Gastrocnemius medialis (tissue), 4 donors: Measurements from ENCODE around the gene CBLIF.

Source experiments
- CTCF ChIP-seq, 5 experiments: fragments of 450-650 bp in 3 of 5; fragments of 200-600 bp in 2 of 5; sonication (generic) in 2 of 5; IDR thresholded peaks in 4 of 5; conservative IDR thresholded peaks in 1 of 5; 1 replicate in 4 of 5; 2 replicates in 1 of 5; pipeline ENCODE4 v1.5.1; 2016 to 2019; ENCODE audit warnings: antibody characterized with exemption in 5 of 5, mild to moderate bottlenecking in 3 of 5, moderate library complexity in 3 of 5
- POLR2A ChIP-seq, 2 donors: fragments of 450-650 bp; IDR thresholded peaks; one replicate each; pipeline ENCODE4 v1.6.1; 2017; ENCODE audit warnings: antibody characterized with exemption in 2 of 2, mild to moderate bottlenecking in 2 of 2, moderate library complexity in 2 of 2

- no peak for TF ChIP-seq CTCF (IDR thresholded peaks at IDR 0.05 in 4 of 5, conservative IDR thresholded peaks at IDR 0.05 in 1 of 5)
- no peak for TF ChIP-seq POLR2A (IDR thresholded peaks at IDR 0.05)
These were observed 19.7 kb upstream of the CBLIF start for GRCh38 chr11:59865031-59865430.
